Hepatocyte (in vitro differentiated cells): ENCODE data around the gene MEIKIN. TPM values are rescaled to one million over a fixed set of nuclear protein-coding genes. Genes with fewer than 3 reads are reported as not detected.
A peak's percentile ranks its signal among the peaks of the same experiment; 100 is the strongest.

ENCODE experiments used
- DNase-seq: peaks from one replicate; pipeline ENCODE4 v3.0.0-alpha.2; 2016; ENCODE audit warnings: low spot score
- H2AFZ ChIP-seq: fragments of 200-600 bp; sonication (generic); 2 replicates; pipeline ENCODE4 v1.6.0; 2016; ENCODE audit warnings: antibody characterized with exemption, mild to moderate bottlenecking
- H3K27ac ChIP-seq: fragments of 200-600 bp; sonication (generic); 2 replicates; pipeline ENCODE4 v1.5.1; 2016; ENCODE audit warnings: mild to moderate bottlenecking
- H3K27me3 ChIP-seq: fragments of 200-600 bp; sonication (generic); 2 replicates; pipeline ENCODE4 v1.6.1; 2016
- H3K36me3 ChIP-seq: fragments of 200-600 bp; sonication (generic); replicated peaks from 2 replicates; pipeline ENCODE4 v1.5.1; 2016; ENCODE audit warnings: low read depth; ENCODE audit not compliant: insufficient read depth
- H3K4me1 ChIP-seq: fragments of 200-600 bp; sonication (generic); 2 replicates; pipeline ENCODE4 v1.5.1; 2016; ENCODE audit warnings: mild to moderate bottlenecking, moderate library complexity; ENCODE audit not compliant: insufficient read depth
- H3K4me2 ChIP-seq: fragments of 200-600 bp; sonication (generic); 2 replicates; pipeline ENCODE4 v1.6.0; 2016
- H3K4me3 ChIP-seq: fragments of 200-600 bp; sonication (generic); 2 replicates; pipeline ENCODE4 v1.5.1; 2016; ENCODE audit warnings: mild to moderate bottlenecking
- H3K79me2 ChIP-seq: fragments of 200-600 bp; sonication (generic); 2 replicates; pipeline ENCODE4 v1.6.0; 2017; ENCODE audit warnings: mild to moderate bottlenecking
- H3K9me2 ChIP-seq: fragments of 200-600 bp; sonication (generic); replicated peaks from 2 replicates; pipeline ENCODE4 v1.6.0; 2017; ENCODE audit warnings: mild to moderate bottlenecking; ENCODE audit not compliant: insufficient read depth
- H3K9me3 ChIP-seq: fragments of 200-600 bp; sonication (generic); 2 replicates; pipeline ENCODE4 v1.5.1; 2016; ENCODE audit warnings: low read depth, mild to moderate bottlenecking
- H4K20me1 ChIP-seq: fragments of 200-600 bp; sonication (generic); 2 replicates; pipeline ENCODE4 v1.6.0; 2016; ENCODE audit warnings: mild to moderate bottlenecking; ENCODE audit not compliant: insufficient read depth, poor library complexity, severe bottlenecking
- EZH2 ChIP-seq: fragments of 200-600 bp; sonication (generic); IDR thresholded peaks from 2 replicates; pipeline ENCODE4 v1.6.1; 2016; ENCODE audit warnings: antibody characterized with exemption, mild to moderate bottlenecking, borderline replicate concordance
- EZH2phosphoT487 ChIP-seq: fragments of 200-600 bp; sonication (generic); IDR thresholded peaks from one replicate; pipeline ENCODE4 v1.6.1; 2018; ENCODE audit warnings: antibody characterized with exemption, mild to moderate bottlenecking, low read depth, moderate library complexity; ENCODE audit not compliant: unreplicated experiment, severe bottlenecking
- WGBS: methylation state at CpG from one replicate; pipeline ENCODE4 v1.1.6; 2016; ENCODE audit warnings: low lambda C conversion rate; ENCODE audit errors: missing lambda C conversion rate; 5-methylcytosine and 5-hydroxymethylcytosine counted together
- polyA plus RNA-seq: library from polyadenylated mRNA; unstranded; fragments of >200 nt; fragmentation: Nextera tagmentation; extraction: Ambion mirVana; gene quantifications from 2 replicates; pipeline ENCODE4 v1.2.1, GENCODE V29; 2016
- total RNA-seq: library from RNA; depleted of rRNA; stranded (reverse); fragments of >200 nt; gene quantifications from 2 replicates; pipeline ENCODE4 v1.2.3, GENCODE V29; 2014
- TF ChIP-seq, protein P1 (sequence below): fragments of 200-600 bp; sonication (generic); IDR thresholded peaks from 2 replicates; pipeline ENCODE4 v1.5.1; 2016; ENCODE audit warnings: antibody characterized with exemption, mild to moderate bottlenecking; ENCODE audit not compliant: poor library complexity

Gene MEIKIN
- total and polyA plus RNA-seq, 2 experiments from 2014 or later, result not detected

DNA sequence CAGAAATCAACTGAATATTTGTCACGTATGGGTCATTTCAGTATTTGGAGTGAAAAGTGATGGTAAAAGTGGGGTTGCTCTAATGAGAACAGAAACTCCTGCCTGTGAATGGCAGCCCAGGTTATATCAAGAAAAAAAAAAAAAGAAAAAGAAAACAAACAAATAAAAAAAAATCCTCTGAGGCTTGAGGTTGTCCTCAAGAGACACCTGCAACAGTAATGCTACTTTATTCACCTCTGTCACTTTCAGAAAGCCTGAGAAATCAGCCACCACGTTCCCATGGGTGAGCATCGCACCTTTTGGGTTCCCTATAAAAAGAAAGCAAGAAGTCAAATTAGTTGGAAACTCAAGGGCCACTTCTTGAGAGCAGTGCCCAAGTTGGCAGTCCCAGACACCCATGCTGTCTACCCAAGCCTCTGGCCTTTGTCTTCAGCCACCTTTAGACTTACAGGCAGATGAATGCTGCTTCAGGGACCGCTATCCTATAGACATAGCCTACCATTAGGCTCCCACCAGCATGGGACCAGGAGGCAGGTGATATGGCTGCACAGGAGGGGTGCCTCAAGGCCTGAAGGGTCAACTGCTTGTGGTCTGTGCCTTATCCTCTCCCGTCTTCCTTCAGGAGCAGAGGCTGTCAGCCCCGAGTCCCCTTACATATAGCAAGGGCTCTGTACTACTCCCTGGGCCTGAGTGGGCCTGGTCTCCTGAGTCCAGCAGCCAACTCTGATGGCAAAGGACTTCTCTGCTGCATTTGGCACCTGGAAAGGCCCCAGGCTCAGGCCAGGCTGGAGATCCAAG lies 31.1 kb upstream of the MEIKIN start:
- no peaks in the 10 kb centered on the region for H4K20me1 ChIP-seq
- 93% methylated on average over 6 of the region's 6 CpGs for WGBS
- H3K27me3 ChIP-seq, result no peaks in the 10 kb centered on the region
- H3K36me3 ChIP-seq, result no peaks in the 10 kb centered on the region
- no peak overlapping the region for H2AFZ ChIP-seq
- H3K4me1 ChIP-seq, result peaks cover 8% of the 10 kb centered on the region
- TF ChIP-seq EZH2phosphoT487, result no peak
- TF ChIP-seq EZH2, result no peak
- TF ChIP-seq, protein P1, sequence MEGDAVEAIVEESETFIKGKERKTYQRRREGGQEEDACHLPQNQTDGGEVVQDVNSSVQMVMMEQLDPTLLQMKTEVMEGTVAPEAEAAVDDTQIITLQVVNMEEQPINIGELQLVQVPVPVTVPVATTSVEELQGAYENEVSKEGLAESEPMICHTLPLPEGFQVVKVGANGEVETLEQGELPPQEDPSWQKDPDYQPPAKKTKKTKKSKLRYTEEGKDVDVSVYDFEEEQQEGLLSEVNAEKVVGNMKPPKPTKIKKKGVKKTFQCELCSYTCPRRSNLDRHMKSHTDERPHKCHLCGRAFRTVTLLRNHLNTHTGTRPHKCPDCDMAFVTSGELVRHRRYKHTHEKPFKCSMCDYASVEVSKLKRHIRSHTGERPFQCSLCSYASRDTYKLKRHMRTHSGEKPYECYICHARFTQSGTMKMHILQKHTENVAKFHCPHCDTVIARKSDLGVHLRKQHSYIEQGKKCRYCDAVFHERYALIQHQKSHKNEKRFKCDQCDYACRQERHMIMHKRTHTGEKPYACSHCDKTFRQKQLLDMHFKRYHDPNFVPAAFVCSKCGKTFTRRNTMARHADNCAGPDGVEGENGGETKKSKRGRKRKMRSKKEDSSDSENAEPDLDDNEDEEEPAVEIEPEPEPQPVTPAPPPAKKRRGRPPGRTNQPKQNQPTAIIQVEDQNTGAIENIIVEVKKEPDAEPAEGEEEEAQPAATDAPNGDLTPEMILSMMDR, result no peak
- no peak for DNase-seq
- H3K9me3 ChIP-seq, result no peaks in the 10 kb centered on the region
- H3K4me3 ChIP-seq, result no peak overlapping the region
- H3K27ac ChIP-seq, result no peak overlapping the region
- no peaks in the 10 kb centered on the region for H3K9me2 ChIP-seq
- H3K4me2 ChIP-seq, result no peak overlapping the region
- no peaks in the 10 kb centered on the region for H3K79me2 ChIP-seq

DNA sequence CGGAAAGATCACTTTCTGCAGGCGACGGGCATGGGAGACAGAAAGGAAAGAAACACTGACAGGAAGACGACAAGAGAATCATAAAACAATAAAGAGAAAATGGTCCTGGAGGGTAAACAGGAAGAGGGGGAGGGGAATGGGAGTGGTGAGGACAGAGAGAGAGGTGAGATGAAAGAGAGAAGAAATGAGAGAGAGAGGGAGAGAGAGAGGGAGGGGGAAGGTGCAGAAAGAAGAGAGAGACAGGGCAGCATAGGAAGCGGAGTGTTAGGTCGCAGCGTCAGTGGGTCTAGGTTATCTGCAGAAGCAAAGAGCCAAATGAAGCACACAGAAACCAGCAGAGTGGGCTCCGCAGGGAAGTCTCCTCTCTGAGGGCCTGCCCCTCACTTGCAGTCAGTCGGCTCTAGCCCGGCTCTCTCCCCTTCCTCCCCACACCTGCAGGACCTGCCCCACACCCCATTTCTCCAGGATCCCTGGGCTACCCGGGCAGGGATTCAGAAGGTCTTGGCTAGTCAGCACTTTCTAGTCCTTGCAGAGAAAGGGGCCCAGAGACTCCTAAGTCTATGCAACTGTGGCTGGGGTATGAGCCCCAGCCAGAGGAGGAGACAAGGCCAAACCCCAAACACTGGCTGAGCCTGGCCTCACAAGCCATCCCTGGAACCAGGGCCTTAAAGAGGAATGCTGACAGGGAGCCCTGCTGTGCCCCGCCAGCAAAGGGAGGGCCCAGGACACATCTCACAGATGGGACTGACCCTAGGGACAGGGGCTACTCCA lies 29.7 kb upstream of the MEIKIN start:
- peak overlapping the region; percentile 53 for H3K4me2 ChIP-seq
- H2AFZ ChIP-seq, result peak overlapping the region; percentile 49
- H3K4me1 ChIP-seq, result peaks cover 8% of the 10 kb centered on the region
- no peak for DNase-seq
- H3K27ac ChIP-seq, result no peak overlapping the region
- no peaks in the 10 kb centered on the region for H3K79me2 ChIP-seq
- H3K36me3 ChIP-seq, result no peaks in the 10 kb centered on the region
- H3K27me3 ChIP-seq, result no peaks in the 10 kb centered on the region
- H4K20me1 ChIP-seq, result no peaks in the 10 kb centered on the region
- WGBS, result 40% methylated on average over 12 of the region's 12 CpGs
- H3K9me2 ChIP-seq, result no peaks in the 10 kb centered on the region
- TF ChIP-seq EZH2phosphoT487, result no peak
- no peak overlapping the region for H3K4me3 ChIP-seq
- H3K9me3 ChIP-seq, result no peaks in the 10 kb centered on the region

DNA sequence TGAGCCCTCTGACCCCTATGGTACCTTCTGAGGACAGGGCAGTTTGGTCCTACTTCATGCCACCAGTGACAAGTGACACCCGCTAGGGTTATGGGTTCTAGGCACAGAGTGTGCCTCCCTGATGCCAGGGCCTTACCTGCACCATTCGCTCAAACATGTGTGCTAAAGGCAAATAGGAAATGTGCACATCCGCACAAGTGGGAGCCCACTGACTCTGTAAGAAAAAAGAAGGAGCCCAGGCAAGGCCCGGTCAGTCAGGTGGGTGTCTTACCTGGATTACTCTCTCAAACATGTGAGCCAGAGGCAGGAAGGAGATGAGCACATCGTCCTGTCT lies 29.1 kb upstream of the MEIKIN start:
- Histone ChIP-seq H3K4me3 (no peak overlapping the region), H2AFZ (peak overlapping the region; percentile 49), H3K4me2 (peak overlapping the region; percentile 53), H3K4me1 (peaks cover 8% of the 10 kb centered on the region), H4K20me1 (no peaks in the 10 kb centered on the region), H3K27me3 (no peaks in the 10 kb centered on the region), H3K36me3 (no peaks in the 10 kb centered on the region), H3K9me3 (no peaks in the 10 kb centered on the region), H3K9me2 (no peaks in the 10 kb centered on the region), H3K27ac (no peak overlapping the region), H3K79me2 (no peaks in the 10 kb centered on the region)
- 76% methylated on average over 5 of the region's 5 CpGs for WGBS
- TF ChIP-seq EZH2phosphoT487 (no peak), EZH2 (no peak)
- TF ChIP-seq, protein P1, result no peak
- DNase-seq, result no peak

DNA sequence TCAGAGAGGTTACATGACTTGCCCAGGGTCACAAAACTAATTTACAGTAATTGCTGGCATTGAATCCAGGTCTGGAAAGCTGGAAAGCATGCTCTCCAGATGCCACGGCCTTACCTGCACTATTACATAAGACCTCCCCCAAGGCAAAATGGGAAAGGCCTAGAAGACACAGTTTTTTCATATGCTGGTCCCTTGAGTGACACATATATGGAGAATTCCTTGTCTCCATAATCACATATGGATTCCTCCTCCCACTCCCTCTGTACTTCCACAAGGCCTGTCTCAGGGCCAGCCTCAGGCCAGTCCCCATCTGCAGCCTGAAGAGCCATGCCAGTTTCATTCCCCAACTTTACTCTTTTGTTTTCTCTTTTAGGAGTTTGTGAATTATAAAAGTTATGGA lies 28.6 kb upstream of the MEIKIN start:
- no peak overlapping the region for H3K4me2 ChIP-seq
- H3K27ac ChIP-seq, result no peak overlapping the region
- no peaks in the 10 kb centered on the region for H3K27me3 ChIP-seq
- H3K4me1 ChIP-seq, result peaks cover 8% of the 10 kb centered on the region
- H3K79me2 ChIP-seq, result no peaks in the 10 kb centered on the region
- no peaks in the 10 kb centered on the region for H4K20me1 ChIP-seq
- no peaks in the 10 kb centered on the region for H3K9me2 ChIP-seq
- TF ChIP-seq EZH2phosphoT487, result no peak
- TF ChIP-seq, protein P1, result no peak
- no peak for TF ChIP-seq EZH2
- DNase-seq, result no peak
- WGBS, result 95% methylated on average over 1 of the region's 1 CpG
- no peaks in the 10 kb centered on the region for H3K9me3 ChIP-seq
- no peak overlapping the region for H2AFZ ChIP-seq
- no peak overlapping the region for H3K4me3 ChIP-seq
- no peaks in the 10 kb centered on the region for H3K36me3 ChIP-seq
